ENCODE results near the gene MB21D2.
"Not testable (repeated sequence)": the region's sequence is repeated elsewhere in the genome, so short reads cannot be mapped to it uniquely, and the experiment has no call there.

MB21D2 gene

GRCh38 chr3:192858849-192859585 lies 58.6 kb downstream of the MB21D2 start:
- DNase-seq (ENCODE audit: low spot score): no peak

GRCh38 chr3:192857260-192857661 lies 60.4 kb downstream of the MB21D2 start:
- peak; percentile 78 for DNase-seq (ENCODE audit: low spot score)

- no peak for DNase-seq (ENCODE audit: low spot score)
These were observed 62.2 kb downstream of the MB21D2 start for GRCh38 chr3:192855434-192855833.

GRCh38 chr3:192851821-192852372 lies 65.8 kb downstream of the MB21D2 start:
- peak; percentile 67 for DNase-seq (ENCODE audit: low spot score)

- DNase-seq (ENCODE audit: low spot score): no peak
These were observed 67.1 kb downstream of the MB21D2 start for GRCh38 chr3:192850451-192850981.

- DNase-seq (ENCODE audit: low spot score): not testable (repeated sequence)
These were observed 67.8 kb downstream of the MB21D2 start for GRCh38 chr3:192849821-192850220.

- DNase-seq (ENCODE audit: low spot score): no peak
These were observed 69.1 kb downstream of the MB21D2 start for GRCh38 chr3:192848371-192849233.

GRCh38 chr3:192847941-192848340 lies 69.7 kb downstream of the MB21D2 start:
- no peak for DNase-seq (ENCODE audit: low spot score)

GRCh38 chr3:192845526-192845855 lies 72.2 kb downstream of the MB21D2 start:
- no peak for DNase-seq (ENCODE audit: low spot score)

GRCh38 chr3:192844836-192845525 lies 72.7 kb downstream of the MB21D2 start:
- no peak for DNase-seq (ENCODE audit: low spot score)

- DNase-seq (ENCODE audit: low spot score): no peak
These were observed 73.2 kb downstream of the MB21D2 start for GRCh38 chr3:192844486-192844765.

GRCh38 chr3:192843723-192844485 lies 73.8 kb downstream of the MB21D2 start:
- DNase-seq (ENCODE audit: low spot score): no peak

GRCh38 chr3:192843119-192843518 lies 74.5 kb downstream of the MB21D2 start:
- no peak for DNase-seq (ENCODE audit: low spot score)

- no peak for DNase-seq (ENCODE audit: low spot score)
These were observed 74.9 kb downstream of the MB21D2 start for GRCh38 chr3:192842711-192843110.

- no peak for DNase-seq (ENCODE audit: low spot score)
These were observed 75.5 kb downstream of the MB21D2 start for GRCh38 chr3:192842138-192842537.

GRCh38 chr3:192841428-192841827 lies 76.2 kb downstream of the MB21D2 start:
- no peak for DNase-seq (ENCODE audit: low spot score)

GRCh38 chr3:192840143-192840836 lies 77.4 kb downstream of the MB21D2 start:
- DNase-seq (ENCODE audit: low spot score): no peak

- no peak for DNase-seq (ENCODE audit: low spot score)
These were observed 81.5 kb downstream of the MB21D2 start for GRCh38 chr3:192835818-192836815.

- no peak for DNase-seq (ENCODE audit: low spot score)
These were observed 83.2 kb downstream of the MB21D2 start for GRCh38 chr3:192834428-192834827.

Data from AG20443 (cell line).